Choroid plexus epithelial cell (primary cell): ENCODE results near the gene SCNM1.
A peak's percentile ranks its signal among the peaks of the same experiment; 100 is the strongest.

Experiments used
- DNase-seq: peaks from one replicate; pipeline ENCODE4 v3.0.0-alpha.2; 2010; ENCODE audit warnings: low read depth
- H3K4me3 ChIP-seq: 2 replicates; pipeline ENCODE4 v1.5.1; 2011; ENCODE audit warnings: low read depth, mild to moderate bottlenecking, control low read depth, low read length, moderate library complexity
- CTCF ChIP-seq: conservative IDR thresholded peaks from 2 replicates; pipeline ENCODE4 v1.5.1; 2011; ENCODE audit warnings: low read depth, mild to moderate bottlenecking, control low read depth, inconsistent platforms, low read length, moderate library complexity

The SCNM1 gene

GRCh38 chr1:151210830-151211229, 44.9 kb downstream of the SCNM1 start:
- peak; percentile 29 for DNase-seq
- TF ChIP-seq CTCF = no peak

GRCh38 chr1:151211972-151212705, 46.2 kb downstream of the SCNM1 start:
- DNase-seq = no peak
- no peak overlapping the region for H3K4me3 ChIP-seq
- TF ChIP-seq CTCF = no peak

More at GRCh38 chr1:151210830-151211229, 44.9 kb downstream of the SCNM1 start:
- H3K4me3 ChIP-seq = no peak overlapping the region

GRCh38 chr1:151213560-151213959, 47.6 kb downstream of the SCNM1 start:
- no peak for TF ChIP-seq CTCF
- peak; percentile 52 for DNase-seq

More at GRCh38 chr1:151213560-151213959, 47.6 kb downstream of the SCNM1 start:
- no peak overlapping the region for H3K4me3 ChIP-seq
